GM23338 (cell line): ENCODE measurements around the gene SORT1. TPM values are rescaled to one million over a fixed set of nuclear protein-coding genes. Genes with fewer than 3 reads are reported as not detected.

Source experiments
- ATAC-seq: fragments of 200-7000 bp; cut with Tn5 transposase; 3 replicates; pipeline ENCODE4 v1.9.1; 2020
- DNase-seq: peaks from one replicate; pipeline ENCODE4 v3.0.0-alpha.2; 2015; ENCODE audit warnings: low spot score
- H2AFZ ChIP-seq: fragments of 200-600 bp; sonication (generic); 2 replicates; pipeline ENCODE4 v1.8.0; 2016; ENCODE audit warnings: antibody characterized with exemption, mild to moderate bottlenecking, moderate library complexity
- H3F3A ChIP-seq: fragments of 200-600 bp; sonication (generic); replicated peaks from 2 replicates; pipeline ENCODE4 v1.8.0; 2017; ENCODE audit warnings: antibody characterized with exemption, mixed run types, low read depth
- H3K27ac ChIP-seq: fragments of 200-600 bp; sonication (generic); 2 replicates; pipeline ENCODE4 v1.6.1; 2016; ENCODE audit warnings: low read depth
- H3K27me3 ChIP-seq: fragments of 200-600 bp; sonication (generic); 2 replicates; pipeline ENCODE4 v1.8.0; 2016; ENCODE audit warnings: mild to moderate bottlenecking, mixed run types, moderate library complexity; ENCODE audit not compliant: insufficient read depth
- H3K36me3 ChIP-seq: fragments of 200-600 bp; sonication (generic); 2 replicates; pipeline ENCODE4 v1.8.0; 2016; ENCODE audit warnings: mild to moderate bottlenecking; ENCODE audit not compliant: insufficient read depth
- H3K4me1 ChIP-seq: fragments of 200-600 bp; sonication (generic); 2 replicates; pipeline ENCODE4 v1.8.0; 2016; ENCODE audit warnings: mild to moderate bottlenecking, moderate library complexity; ENCODE audit not compliant: insufficient read depth
- H3K4me2 ChIP-seq: fragments of 200-600 bp; sonication (generic); 2 replicates; pipeline ENCODE4 v1.7.1; 2017; ENCODE audit warnings: mixed run types
- H3K4me3 ChIP-seq: fragments of 200-600 bp; sonication (generic); 2 replicates; pipeline ENCODE4 v1.6.1; 2016; ENCODE audit warnings: mixed run types
- H3K79me2 ChIP-seq: fragments of 200-600 bp; sonication (generic); replicated peaks from 2 replicates; pipeline ENCODE4 v1.8.0; 2017; ENCODE audit warnings: mild to moderate bottlenecking; ENCODE audit not compliant: insufficient read depth
- H3K9me2 ChIP-seq: fragments of 200-600 bp; sonication (generic); 2 replicates; pipeline ENCODE4 v1.8.0; 2017; ENCODE audit not compliant: insufficient read depth
- H4K20me1 ChIP-seq: fragments of 200-600 bp; sonication (generic); replicated peaks from 2 replicates; pipeline ENCODE4 v1.8.0; 2017; ENCODE audit warnings: mild to moderate bottlenecking; ENCODE audit not compliant: insufficient read depth
- H3K27ac Mint-ChIP-seq: 2 replicates; pipeline ENCODE4 v1.8.0; 2020; ENCODE audit warnings: inconsistent platforms, mild to moderate bottlenecking, moderate library complexity, mixed read lengths
- H3K27me3 Mint-ChIP-seq: 3 replicates; pipeline ENCODE4 v1.8.0; 2022; ENCODE audit warnings: low read depth, mild to moderate bottlenecking, moderate library complexity, mixed read lengths, inconsistent platforms; ENCODE audit not compliant: insufficient read depth, poor library complexity
- H3K36me3 Mint-ChIP-seq: 3 replicates; pipeline ENCODE4 v1.8.0; 2021; ENCODE audit warnings: low read depth, mild to moderate bottlenecking, inconsistent platforms, moderate library complexity, mixed read lengths
- H3K4me1 Mint-ChIP-seq: 3 replicates; pipeline ENCODE4 v1.8.0; 2020; ENCODE audit warnings: mild to moderate bottlenecking, inconsistent platforms, mixed read lengths
- H3K4me3 Mint-ChIP-seq: 3 replicates; pipeline ENCODE4 v1.8.0; 2021; ENCODE audit warnings: moderate library complexity, mild to moderate bottlenecking, inconsistent platforms, mixed read lengths
- H3K9me3 Mint-ChIP-seq: 3 replicates; pipeline ENCODE4 v1.8.0; 2020; ENCODE audit warnings: moderate library complexity, mild to moderate bottlenecking, inconsistent platforms, mixed read lengths
- CREB1 ChIP-seq: fragments of 250-450 bp; sonication (Bioruptor Pico); IDR thresholded peaks from 2 replicates; pipeline ENCODE4 v1.5.0; 2020; ENCODE audit warnings: low read depth, mild to moderate bottlenecking, moderate library complexity
- CTCF ChIP-seq, 2 experiments: fragments of 200-600 bp in 1 of 2; sonication (generic) in 1 of 2; conservative IDR thresholded peaks; 2 replicates each; pipeline versions ENCODE4 v1.5.1 to v1.6.1; 2016 to 2017; ENCODE audit warnings: antibody characterized with exemption in 2 of 2, low read depth in 2 of 2, mild to moderate bottlenecking in 2 of 2, moderate library complexity in 1 of 2
- ETS1 ChIP-seq: IDR thresholded peaks from 2 replicates; pipeline ENCODE4 v1.6.1; 2016; ENCODE audit warnings: antibody characterized with exemption
- EZH2 ChIP-seq: fragments of 200-600 bp; sonication (generic); IDR thresholded peaks from one replicate; pipeline ENCODE4 v1.8.0; 2017; ENCODE audit warnings: antibody characterized with exemption, mild to moderate bottlenecking, low read depth; ENCODE audit not compliant: unreplicated experiment
- EZH2phosphoT487 ChIP-seq: fragments of 200-600 bp; sonication (generic); IDR thresholded peaks from one replicate; pipeline ENCODE4 v1.8.1; 2018; ENCODE audit warnings: antibody characterized with exemption; ENCODE audit not compliant: unreplicated experiment
- JUNB ChIP-seq: IDR thresholded peaks from one replicate; pipeline ENCODE4 v1.6.1; 2016; ENCODE audit warnings: antibody characterized with exemption; ENCODE audit not compliant: unreplicated experiment
- NANOG ChIP-seq: IDR thresholded peaks from 2 replicates; pipeline ENCODE4 v1.6.1; 2016; ENCODE audit warnings: antibody characterized with exemption, borderline replicate concordance
- POLR2AphosphoS5 ChIP-seq: IDR thresholded peaks from 2 replicates; pipeline ENCODE4 v1.6.1; 2016; ENCODE audit warnings: antibody characterized with exemption, low read depth
- REST ChIP-seq: IDR thresholded peaks from one replicate; pipeline ENCODE4 v1.6.1; 2018; ENCODE audit warnings: antibody characterized with exemption; ENCODE audit not compliant: unreplicated experiment
- STAT1 ChIP-seq: IDR thresholded peaks from one replicate; pipeline ENCODE4 v1.6.1; 2016; ENCODE audit warnings: antibody characterized with exemption; ENCODE audit not compliant: unreplicated experiment
- ZNF114 ChIP-seq: fragments of 250-450 bp; sonication (Bioruptor Pico); IDR thresholded peaks from 2 replicates; pipeline ENCODE4 v1.5.0; 2020; ENCODE audit warnings: mild to moderate bottlenecking, moderate library complexity
- ZNF331 ChIP-seq: fragments of 250-450 bp; sonication (Bioruptor Pico); IDR thresholded peaks from 2 replicates; pipeline ENCODE4 v1.5.0; 2020; ENCODE audit warnings: low read depth, mild to moderate bottlenecking, moderate library complexity
- ZNF462 ChIP-seq: fragments of 250-450 bp; sonication (Bioruptor Pico); IDR thresholded peaks from 2 replicates; pipeline ENCODE4 v1.5.0; 2020; ENCODE audit warnings: mild to moderate bottlenecking, moderate library complexity
- polyA plus RNA-seq: library from polyadenylated mRNA; unstranded; fragments of >200 nt; fragmentation: Nextera tagmentation; extraction: Ambion mirVana; gene quantifications from 2 replicates; pipeline ENCODE4 v1.2.1, GENCODE V29; 2016
- total RNA-seq: library from RNA; depleted of rRNA; stranded (reverse); fragments of >200 nt; shearing (Covaris generic); gene quantifications from 2 replicates; pipeline ENCODE4 v1.2.3, GENCODE V29; 2014

Gene SORT1
- total and polyA plus RNA-seq, 2 experiments from 2014 or later = 10.9 to 55.4 TPM

GRCh38 chr1:109425391-109426280 lies 27.9 kb upstream of the SORT1 start:
- Histone ChIP-seq H3K79me2 (peaks cover 61% of the 10 kb centered on the region), H3K4me3 (peak overlapping the region; percentile 75), H4K20me1 (peaks cover 17% of the 10 kb centered on the region), H3K4me1 (peaks cover 4% of the 10 kb centered on the region; the same call in 1 of the 2 replicates), H3F3A (no peaks in the 10 kb centered on the region), H3K36me3 (peaks cover 5% of the 10 kb centered on the region), H3K27ac (peak overlapping the region; percentile 29; the same call in 1 of the 2 replicates), H3K4me2 (peak overlapping the region; percentile 73), H2AFZ (no peak overlapping the region), H3K9me2 (no peaks in the 10 kb centered on the region), H3K27me3 (no peaks in the 10 kb centered on the region)
- Mint-ChIP-seq H3K27me3 (no peaks in the 10 kb centered on the region), H3K4me1 (peaks cover 17% of the 10 kb centered on the region; the same call in 2 of the 3 replicates), H3K9me3 (no peaks in the 10 kb centered on the region), H3K4me3 (peak overlapping the region; percentile 95), H3K36me3 (peaks cover 9% of the 10 kb centered on the region; the same call in 2 of the 3 replicates), H3K27ac (peak overlapping the region; percentile 99)
- TF ChIP-seq CTCF (conservative IDR thresholded peaks at IDR 0.05; ENCODE audit: low read depth in 2 of 2) (no peak), POLR2AphosphoS5 (no peak), JUNB (no peak), ZNF462 (CRISPR knock-in tag) (no peak), STAT1 (no peak), ZNF114 (no peak), REST (no peak), EZH2phosphoT487 (no peak), CREB1 (CRISPR knock-in tag) (no peak), ZNF331 (CRISPR knock-in tag) (no peak), NANOG (no peak), ETS1 (no peak), EZH2 (no peak)
- ATAC-seq (peak; percentile 64), DNase-seq (peak; percentile 71)
